AG04449 (cell line): ENCODE measurements around the gene COCH.
"Not testable (repeated sequence)": the region's sequence is repeated elsewhere in the genome, so short reads cannot be mapped to it uniquely, and the experiment has no call there.

Source experiments
- CTCF ChIA-PET: fragments of 350-600 bp; formaldehyde crosslinking; extraction: SDS; loops from one replicate; lab custom pipeline; 2021; ENCODE audit warnings: antibody characterized with exemption; lab: Yijun Ruan, JAX
- POLR2A ChIA-PET: fragments of 400-600, 350-600 bp; formaldehyde crosslinking; extraction: SDS; loops from one replicate; lab custom pipeline; 2020; ENCODE audit warnings: antibody characterized with exemption, inconsistent platforms; lab: Yijun Ruan, JAX
- DNase-seq: peaks from one replicate; pipeline ENCODE4 v3.0.0-alpha.2; 2010; ENCODE audit warnings: low read depth, low spot score
- H3K4me3 ChIP-seq: 2 replicates; pipeline ENCODE4 v1.5.1; 2011; ENCODE audit warnings: low read depth, mild to moderate bottlenecking, control low read depth, low read length
- CTCF ChIP-seq: IDR thresholded peaks from one replicate; pipeline ENCODE4 v1.5.1; 2011; ENCODE audit warnings: mild to moderate bottlenecking, moderate library complexity, low read length, control low read depth, inconsistent platforms; ENCODE audit not compliant: insufficient read depth; ENCODE audit errors: missing control alignments

Gene COCH

GRCh38 chr14:30928462-30928861 is 54.1 kb downstream of the COCH start:
- DNase-seq = no peak
- ChIA-PET CTCF (no interaction called here), POLR2A (no interaction called here)
- no peak overlapping the region for H3K4me3 ChIP-seq
- no peak for TF ChIP-seq CTCF

GRCh38 chr14:30933937-30934336 is 59.6 kb downstream of the COCH start:
- DNase-seq, POLR2A ChIA-PET: not testable (repeated sequence)
- CTCF ChIA-PET = interaction anchor here (0.8 to 0.9 kb wide), 2 partner anchors 9 to 47 kb away, joined by 3 read pairs; no protein-coding TSS in a partner anchor

GRCh38 chr14:30935445-30935844 is 61.1 kb downstream of the COCH start:
- no peak overlapping the region for H3K4me3 ChIP-seq
- TF ChIP-seq CTCF = no peak
- ChIA-PET POLR2A (no interaction called here), CTCF (interaction anchor here (1.5 kb wide), 1 partner anchor 13 kb away, joined by 3 read pairs; no protein-coding TSS in a partner anchor)
- no peak for DNase-seq

More at GRCh38 chr14:30933937-30934336, 59.6 kb downstream of the COCH start:
- not testable (repeated sequence) for H3K4me3 ChIP-seq

GRCh38 chr14:30938617-30939016 is 64.3 kb downstream of the COCH start:
- CTCF ChIA-PET = interaction anchor here (1.0 kb wide), 1 partner anchor 282 kb away, joined by 3 read pairs; no protein-coding TSS in a partner anchor
- TF ChIP-seq CTCF = no peak
- no peak for DNase-seq
- POLR2A ChIA-PET = no interaction called here
- no peak overlapping the region for H3K4me3 ChIP-seq
